HCT116 (cell line): ENCODE data around the gene TEKTIP1. TPM values are rescaled to one million over a fixed set of nuclear protein-coding genes. Genes with fewer than 3 reads are reported as not detected.

ENCODE experiments used
- ATAC-seq: fragments of 200-7000 bp; cut with Tn5 transposase; 2 replicates; pipeline ENCODE4 v1.9.1; 2020; ENCODE audit warnings: mild to moderate bottlenecking, moderate library complexity
- BruUV-seq: library from RNA; stranded (reverse); fragments of 400-500 nt; replicated peaks from 2 replicates; lab custom pipeline; 2021; lab: Mats Ljungman, UMichigan
- CTCF ChIA-PET: fragments of 300-600 bp; sonication (Branson Sonifier 250); formaldehyde crosslinking; loops from one replicate; lab custom pipeline; 2021; ENCODE audit warnings: antibody characterized with exemption; lab: Charles Lee
- POLR2A ChIA-PET: fragments of 300-600, 350-600 bp; sonication (Branson Sonifier 250); formaldehyde crosslinking; loops from one replicate; lab custom pipeline; 2021; ENCODE audit warnings: antibody characterized with exemption; lab: Charles Lee
- RAD21 ChIA-PET, 2 experiments: fragments of 300-600 bp; sonication (Branson Sonifier 250); formaldehyde crosslinking; loops; one replicate each; lab custom pipeline; 2023; ENCODE audit warnings: low total read pairs in 2 of 2; ENCODE audit not compliant: uncharacterized antibody in 2 of 2, unreplicated experiment in 2 of 2, low non-redundant PET in 1 of 2; lab: Charles Lee
- DNase-seq: peaks from one replicate; pipeline ENCODE4 v3.0.0-alpha.2; 2010; ENCODE audit warnings: low read depth, low spot score
- H2AFZ ChIP-seq: fragments of 200-600 bp; shearing (Covaris generic), sonication (generic); 2 replicates; pipeline ENCODE4 v1.6.1; 2017; ENCODE audit warnings: low read depth, mixed run types, mixed read lengths, antibody characterized with exemption, low read length; ENCODE audit not compliant: poor library complexity, severe bottlenecking
- H3K27ac ChIP-seq: 2 replicates; pipeline ENCODE4 v1.5.1; 2012; ENCODE audit warnings: low read depth, low read length
- H3K27me3 ChIP-seq: fragments of 200-600 bp; sonication (generic); 2 replicates; pipeline ENCODE4 v1.6.1; 2016; ENCODE audit warnings: mixed run types, low read length, mixed read lengths; ENCODE audit not compliant: insufficient read depth
- H3K36me3 ChIP-seq, 2 experiments: fragments of 200-500 bp in 1 of 2; fragments of 200-600 bp in 1 of 2; sonication (Bioruptor generic) in 1 of 2; sonication (generic) in 1 of 2; 2 replicates each; pipeline versions ENCODE4 v1.5.1 to v1.6.1; 2014 to 2016; ENCODE audit warnings: low read length in 2 of 2, inconsistent platforms in 1 of 2, mixed read lengths in 1 of 2, mixed run types in 1 of 2; ENCODE audit not compliant: insufficient read depth in 2 of 2, control insufficient read depth in 1 of 2
- H3K4me1 ChIP-seq, 2 experiments: fragments of 200-600 bp in 1 of 2; sonication (generic) in 1 of 2; 2 replicates each; pipeline versions ENCODE4 v1.5.1 to v1.6.1; 2012 to 2017; ENCODE audit warnings: low read length in 2 of 2, inconsistent platforms in 1 of 2, mild to moderate bottlenecking in 1 of 2, mixed read lengths in 1 of 2, mixed run types in 1 of 2, moderate library complexity in 1 of 2; ENCODE audit not compliant: insufficient read depth in 2 of 2, control insufficient read depth in 1 of 2
- H3K4me2 ChIP-seq: fragments of 200-600 bp; sonication (generic); 2 replicates; pipeline ENCODE4 v1.6.1; 2017; ENCODE audit warnings: mixed run types, low read length, mixed read lengths
- H3K4me3 ChIP-seq, 2 experiments: fragments of 200-600 bp in 1 of 2; sonication (generic) in 1 of 2; replicated peaks in 1 of 2; 2 replicates each; pipeline ENCODE4 v1.5.1; 2011 to 2016; ENCODE audit warnings: low read length in 2 of 2, control low read depth in 1 of 2, low read depth in 1 of 2, mild to moderate bottlenecking in 1 of 2, mixed read lengths in 1 of 2, mixed run types in 1 of 2
- H3K79me2 ChIP-seq: fragments of 200-600 bp; sonication (generic); 2 replicates; pipeline ENCODE4 v1.6.1; 2017; ENCODE audit warnings: mild to moderate bottlenecking, mixed run types, low read length, moderate library complexity, mixed read lengths; ENCODE audit not compliant: insufficient read depth
- H3K9ac ChIP-seq: fragments of 200-600 bp; sonication (generic); 2 replicates; pipeline ENCODE4 v1.6.1; 2016; ENCODE audit warnings: low read length, mixed read lengths
- H3K9me2 ChIP-seq: fragments of 200-600 bp; sonication (generic), shearing (Covaris generic); 2 replicates; pipeline ENCODE4 v1.6.1; 2017; ENCODE audit warnings: mixed run types, mild to moderate bottlenecking, moderate library complexity; ENCODE audit not compliant: insufficient read depth
- H3K9me3 ChIP-seq, 2 experiments: fragments of 200-500 bp in 1 of 2; fragments of 200-600 bp in 1 of 2; sonication (Bioruptor generic) in 1 of 2; sonication (generic) in 1 of 2; 2 replicates each; pipeline ENCODE4 v1.6.1; 2014 to 2017; ENCODE audit warnings: low read length in 2 of 2, mixed read lengths in 2 of 2, inconsistent platforms in 1 of 2, low read depth in 1 of 2, mild to moderate bottlenecking in 1 of 2, mixed run types in 1 of 2, moderate library complexity in 1 of 2; ENCODE audit not compliant: control insufficient read depth in 1 of 2, insufficient read depth in 1 of 2
- H4K20me1 ChIP-seq: fragments of 200-600 bp; sonication (generic), shearing (Covaris generic); 2 replicates; pipeline ENCODE4 v1.6.1; 2017; ENCODE audit warnings: mixed run types, mild to moderate bottlenecking, moderate library complexity; ENCODE audit not compliant: insufficient read depth
- ATF3 ChIP-seq: IDR thresholded peaks from 2 replicates; pipeline ENCODE4 v1.6.1; 2012
- CBX3 ChIP-seq: IDR thresholded peaks from 2 replicates; pipeline ENCODE4 v1.6.1; 2012; ENCODE audit warnings: low read depth
- CEBPB ChIP-seq: IDR thresholded peaks from 2 replicates; pipeline ENCODE4 v1.6.1; 2012; ENCODE audit warnings: low read depth
- CTCF ChIP-seq, 3 experiments: fragments of 200-600 bp in 1 of 3; sonication (generic) in 1 of 3; IDR thresholded peaks in 2 of 3; conservative IDR thresholded peaks in 1 of 3; 2 replicates each; pipeline ENCODE4 v1.5.1; 2012 to 2017; ENCODE audit warnings: low read depth in 2 of 3, low read length in 2 of 3, antibody characterized with exemption in 1 of 3, borderline replicate concordance in 1 of 3, control low read depth in 1 of 3, mild to moderate bottlenecking in 1 of 3, mixed read lengths in 1 of 3, mixed run types in 1 of 3, moderate library complexity in 1 of 3; ENCODE audit not compliant: insufficient read depth in 1 of 3
- EGR1 ChIP-seq: IDR thresholded peaks from 2 replicates; pipeline ENCODE4 v1.6.1; 2012; ENCODE audit warnings: low read depth
- ELF1 ChIP-seq: IDR thresholded peaks from 2 replicates; pipeline ENCODE4 v1.6.1; 2012; ENCODE audit warnings: low read depth, borderline replicate concordance
- EZH2 ChIP-seq: fragments of 200-600 bp; sonication (generic); IDR thresholded peaks from 2 replicates; pipeline ENCODE4 v1.6.1; 2017; ENCODE audit warnings: antibody characterized with exemption, mixed run types
- EZH2phosphoT487 ChIP-seq: fragments of 200-600 bp; IDR thresholded peaks from 2 replicates; pipeline ENCODE4 v1.6.1; 2018; ENCODE audit warnings: antibody characterized with exemption, borderline replicate concordance
- JUND ChIP-seq: IDR thresholded peaks from 2 replicates; pipeline ENCODE4 v1.6.1; 2012
- MAX ChIP-seq: IDR thresholded peaks from 2 replicates; pipeline ENCODE4 v1.6.1; 2012
- POLR2A ChIP-seq: IDR thresholded peaks from 2 replicates; pipeline ENCODE4 v1.7.0; 2011; ENCODE audit warnings: borderline replicate concordance; ENCODE audit not compliant: insufficient read depth, insufficient read length; ENCODE audit errors: extremely low read depth
- SIN3A ChIP-seq: IDR thresholded peaks from 2 replicates; pipeline ENCODE4 v1.6.1; 2012; ENCODE audit warnings: low read depth
- SP1 ChIP-seq: IDR thresholded peaks from 2 replicates; pipeline ENCODE4 v1.6.1; 2012; ENCODE audit warnings: low read depth
- SRF ChIP-seq: IDR thresholded peaks from 2 replicates; pipeline ENCODE4 v1.6.1; 2012; ENCODE audit warnings: low read depth
- YY1 ChIP-seq: IDR thresholded peaks from 2 replicates; pipeline ENCODE4 v1.6.1; 2011; ENCODE audit warnings: low read length, low read depth, moderate library complexity, mild to moderate bottlenecking; ENCODE audit not compliant: insufficient replicate concordance; ENCODE audit errors: extremely low read depth
- ZBTB33 ChIP-seq: IDR thresholded peaks from 2 replicates; pipeline ENCODE4 v1.6.1; 2011; ENCODE audit warnings: mild to moderate bottlenecking, low read length, moderate library complexity; ENCODE audit not compliant: insufficient replicate concordance; ENCODE audit errors: extremely low read depth
- ZNF274 ChIP-seq: fragments of 200-500 bp; sonication (Bioruptor generic); IDR thresholded peaks from 2 replicates; pipeline ENCODE4 v1.6.1; 2014; ENCODE audit warnings: mild to moderate bottlenecking, low read depth, low read length, inconsistent platforms
- intact Hi-C: fragments of 100-400 bp; cut with micrococcal nuclease; formaldehyde crosslinking; loops from 2 replicates; pipeline ENCODE4 v1.10.0; 2022
- total RNA-seq: library from RNA; stranded (reverse); gene quantifications from one replicate; pipeline ENCODE4 v1.2.1, GENCODE V29; 2021; ENCODE audit not compliant: unreplicated experiment

Gene TEKTIP1
- total RNA-seq, 1 experiment from 2014 or later, result 1.2 TPM

- no peak for TF ChIP-seq ELF1
- TF ChIP-seq MAX, result peak; percentile 97
- TF ChIP-seq EZH2phosphoT487, result no peak
- TF ChIP-seq ZNF274, result no peak
- TF ChIP-seq CEBPB, result no peak
- no peak for TF ChIP-seq CBX3
- peak; percentile 35; the same call in 1 of the 2 replicates for TF ChIP-seq SIN3A
- TF ChIP-seq SP1, result peak; percentile 95
- no peak for TF ChIP-seq ZBTB33
- no peak for TF ChIP-seq EZH2
- TF ChIP-seq POLR2A, result peak; percentile 78
- no peak for TF ChIP-seq SRF
- peak; percentile 98 for TF ChIP-seq YY1
- TF ChIP-seq JUND, result no peak; the same call in none of the 2 replicates
- TF ChIP-seq, all 23 proteins: peak for 7
These were observed 38.4 kb upstream of the TEKTIP1 start, which contains the start of gene DOHH (continued) for GRCh38 chr19:3500429-3501101.

GRCh38 chr19:3501780-3502179 is 37.2 kb upstream of the TEKTIP1 start:
- H3K9ac ChIP-seq, result no peak overlapping the region
- CTCF ChIA-PET, result interaction anchor here (1.0 to 2.6 kb wide), 2 partner anchors 17 to 197 kb away, joined by 5 to 7 read pairs; no protein-coding TSS in a partner anchor
- no peaks in the 10 kb centered on the region for H3K27me3 ChIP-seq
- no peak overlapping the region for H3K4me3 ChIP-seq
- H4K20me1 ChIP-seq, result no peaks in the 10 kb centered on the region
- H3K36me3 ChIP-seq, result peaks cover 0 to under 1% of the 10 kb centered on the region in 2 experiments; a peak in 1 of 4 replicates
- H3K9me3 ChIP-seq, result no peaks in the 10 kb centered on the region
- DNase-seq (no peak), ATAC-seq (no peak)
- H3K27ac ChIP-seq, result no peak overlapping the region; the same call in 1 of the 2 replicates
- RAD21 ChIA-PET, result no interaction called here
- H3K4me1 ChIP-seq, result peaks cover 15 to 27% of the 10 kb centered on the region in 2 experiments; a peak in 3 of 4 replicates
- no TSS peak for BruUV-seq
- no peak for TF ChIP-seq EGR1
- TF ChIP-seq CTCF (IDR thresholded peaks at IDR 0.05 in 2 of 3, conservative IDR thresholded peaks at IDR 0.05 in 1 of 3; ENCODE audit: borderline replicate concordance in 1 of 3, insufficient read depth in 1 of 3, low read depth in 2 of 3, low read length in 2 of 3), result no peak
- TF ChIP-seq EZH2phosphoT487, result no peak
- TF ChIP-seq ATF3, result no peak
- H3K9me2 ChIP-seq, result no peaks in the 10 kb centered on the region
- POLR2A ChIA-PET, result no interaction called here
- H2AFZ ChIP-seq, result no peak overlapping the region
- no peak overlapping the region for H3K4me2 ChIP-seq
- H3K79me2 ChIP-seq, result peaks cover 42% of the 10 kb centered on the region
- intact Hi-C loops, result no loop called here
